GM23248 (cell line): ENCODE results near the gene KDM3B.

ENCODE experiments used
- EZH2 ChIP-seq: fragments of 200-600 bp; sonication (generic); IDR thresholded peaks from 2 replicates; pipeline ENCODE4 v1.6.1; 2018; ENCODE audit warnings: antibody characterized with exemption, mild to moderate bottlenecking; ENCODE audit not compliant: insufficient read depth, poor library complexity, severe bottlenecking
- EZH2phosphoT487 ChIP-seq: fragments of 200-600 bp; sonication (generic); IDR thresholded peaks from 2 replicates; pipeline ENCODE4 v1.6.1; 2018; ENCODE audit warnings: antibody characterized with exemption, moderate library complexity, mild to moderate bottlenecking, low read depth; ENCODE audit not compliant: insufficient read depth

DNA sequence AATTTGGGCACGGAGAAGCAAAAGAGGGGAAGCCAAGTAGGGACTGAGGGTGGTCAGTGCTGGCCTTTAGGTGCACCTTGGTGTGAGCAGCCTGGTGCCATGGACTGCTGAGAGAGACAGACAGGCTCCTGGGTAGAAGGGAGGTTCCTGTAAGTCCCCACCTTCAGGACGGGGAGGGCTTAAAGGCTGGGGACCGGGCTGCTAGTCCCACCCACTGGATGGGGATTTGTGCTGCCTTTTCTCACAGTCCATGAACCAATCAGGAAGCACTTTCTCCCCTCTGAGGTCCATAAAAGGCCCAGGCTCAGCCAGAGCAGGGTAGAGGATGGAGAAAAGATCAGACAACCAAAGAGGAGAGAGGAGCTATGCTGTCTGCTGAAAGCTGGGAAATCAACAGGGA is 36.1 kb upstream of the KDM3B start:
- TF ChIP-seq EZH2 (no peak), EZH2phosphoT487 (no peak)
